TTC549 (cell line): ENCODE results near the gene CXCL5.
"Not testable (repeated sequence)": the region's sequence is repeated elsewhere in the genome, so short reads cannot be mapped to it uniquely, and the experiment has no call there.

Experiments
- FAIRE-seq: peaks from 2 replicates; lab custom pipeline; 2012; peaks lifted over from hg19 to GRCh38; lab: Jason Lieb, UNC

CXCL5 gene

GRCh38 chr4:73967866-73968265 lies 30.6 kb downstream of the CXCL5 start:
- FAIRE-seq = no peak

GRCh38 chr4:73964862-73965611 lies 33.4 kb downstream of the CXCL5 start:
- no peak for FAIRE-seq

DNA sequence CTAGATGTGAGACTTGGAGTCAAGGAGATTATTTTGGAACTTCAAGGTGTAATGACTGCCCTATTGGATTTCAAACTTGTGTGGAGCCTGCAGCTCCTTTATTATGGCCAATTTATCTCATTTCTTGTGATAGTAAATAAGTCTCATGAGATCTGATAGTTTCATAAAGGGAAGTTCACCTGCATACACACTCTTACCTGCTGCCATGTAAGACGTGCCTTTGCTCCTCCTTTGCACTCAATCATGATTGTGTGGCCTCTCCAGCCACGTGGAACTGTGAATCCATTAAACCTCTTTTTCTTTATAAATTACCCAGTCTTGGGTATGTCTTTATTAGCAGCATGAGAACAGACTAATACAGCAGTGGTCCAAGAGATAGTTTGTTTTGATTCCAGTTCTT lies 35.8 kb downstream of the CXCL5 start:
- FAIRE-seq = no peak

- FAIRE-seq = not testable (repeated sequence)
Observed at GRCh38 chr4:73959041-73959440, 39.4 kb downstream of the CXCL5 start.

DNA sequence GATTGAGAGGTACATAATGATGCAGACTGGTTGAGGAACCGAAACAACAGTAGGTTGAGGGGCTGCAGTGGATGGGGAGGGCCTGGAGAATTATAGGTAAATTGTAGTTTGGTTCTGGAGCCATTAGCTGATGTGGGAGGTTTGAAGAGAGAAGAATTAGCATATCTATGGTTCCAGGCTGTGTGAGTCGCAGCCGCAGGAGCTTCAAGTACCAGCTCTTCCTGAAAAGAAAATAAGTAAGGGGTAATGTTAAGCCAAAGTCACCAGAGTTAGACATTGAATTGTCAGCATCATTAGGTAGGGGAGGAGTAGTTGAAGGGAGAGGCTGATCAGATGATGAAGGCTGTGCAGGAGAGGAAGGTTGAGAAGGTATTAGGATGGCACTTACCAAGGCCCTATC lies 46.1 kb downstream of the CXCL5 start:
- no peak for FAIRE-seq

DNA sequence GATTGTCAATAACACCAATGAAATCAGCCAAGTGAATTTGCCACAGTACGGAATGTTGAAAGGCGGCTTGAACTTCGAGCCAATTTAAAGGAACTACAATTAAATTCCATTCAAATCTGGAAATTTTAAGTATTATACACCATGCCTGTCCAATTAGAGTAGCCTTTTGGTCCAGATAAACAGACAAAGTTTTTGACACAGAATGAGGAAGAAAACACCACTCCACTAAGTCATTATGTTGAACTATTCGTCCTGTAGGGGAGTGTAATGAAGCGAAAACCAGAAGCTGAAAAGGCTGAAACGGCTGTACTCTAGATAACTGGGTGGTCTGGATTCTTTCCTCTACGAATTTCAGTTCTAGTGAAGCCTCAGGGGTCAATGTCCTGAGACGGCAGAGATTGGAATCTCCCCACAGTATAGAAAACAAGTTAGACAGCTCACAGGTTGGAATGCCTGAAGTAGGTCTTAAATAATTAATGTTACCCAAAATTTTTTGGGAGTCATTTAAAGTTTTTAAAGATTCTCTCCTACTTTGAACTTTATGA lies 48.0 kb downstream of the CXCL5 start:
- not testable (repeated sequence) for FAIRE-seq

- no peak for FAIRE-seq
Observed at GRCh38 chr4:73948990-73949706, 49.3 kb downstream of the CXCL5 start.

DNA sequence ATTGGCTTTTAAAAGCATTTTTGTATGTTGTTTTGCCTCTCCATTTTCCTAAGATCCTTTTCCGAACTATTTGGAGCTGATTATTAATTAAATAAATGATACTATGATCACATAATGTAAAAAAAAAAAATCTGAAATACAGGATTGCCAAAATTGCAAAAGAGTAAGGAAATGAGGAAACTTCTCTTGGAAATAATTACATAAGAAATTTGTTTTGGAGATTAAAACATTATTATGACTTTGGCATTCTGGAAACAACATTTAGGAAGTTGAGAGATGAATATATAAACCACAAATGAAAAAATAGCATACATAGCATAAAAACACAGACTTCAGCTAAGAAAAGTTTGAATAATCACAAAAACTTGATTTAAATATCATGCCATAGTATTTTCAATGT lies 50.2 kb downstream of the CXCL5 start:
- FAIRE-seq = no peak

- FAIRE-seq = no peak
Observed at GRCh38 chr4:73947239-73947985, 51.1 kb downstream of the CXCL5 start.

DNA sequence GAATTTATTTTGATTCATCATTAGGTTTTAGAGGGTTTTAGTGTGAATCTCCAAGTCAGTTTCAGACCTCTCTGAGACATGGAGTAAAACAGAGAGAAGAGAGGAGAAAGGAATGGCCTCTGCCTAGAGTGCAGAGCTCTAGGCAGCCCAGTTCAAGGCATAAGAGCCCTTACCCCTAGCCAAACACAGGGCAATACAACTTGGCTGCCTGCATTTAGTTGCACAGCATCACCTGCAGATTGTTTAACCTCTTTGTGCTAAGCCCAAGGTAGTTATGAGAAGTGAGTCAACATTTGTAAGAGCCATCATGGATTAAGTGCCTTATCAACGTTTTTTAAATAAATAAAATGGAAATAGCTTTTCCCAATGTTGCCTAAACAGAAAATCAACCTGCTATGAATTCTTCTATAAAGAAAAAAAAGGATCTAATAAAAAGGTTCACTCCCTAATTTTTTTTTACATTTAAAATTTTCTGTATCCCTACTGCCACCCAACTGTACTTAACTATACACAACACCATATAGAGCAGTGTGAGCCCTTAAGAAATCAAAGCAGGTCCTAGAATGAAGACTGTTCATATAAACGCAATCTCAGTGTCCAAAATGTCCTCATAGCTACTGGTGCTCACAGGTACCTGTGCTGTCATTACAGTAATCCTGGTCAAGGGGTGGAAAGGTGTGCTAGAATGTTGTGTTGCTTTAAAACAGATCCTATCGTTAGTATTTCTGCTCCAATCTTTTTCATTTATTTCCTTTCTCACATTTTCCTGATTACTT lies 52.6 kb downstream of the CXCL5 start:
- no peak for FAIRE-seq
